Urinary bladder (tissue), 4 donors: ENCODE results near the gene MANBA. TPM values are rescaled to one million over a fixed set of nuclear protein-coding genes. Genes with fewer than 3 reads are reported as not detected.

Experiments
- DNase-seq: peaks from one replicate; pipeline ENCODE4 v3.0.0-alpha.2; 2015; ENCODE audit errors: extremely low spot score
- H3K27ac ChIP-seq: one replicate; pipeline ENCODE4 v1.5.1; 2013; ENCODE audit warnings: low read depth, mild to moderate bottlenecking, moderate library complexity
- H3K36me3 ChIP-seq: one replicate; pipeline ENCODE4 v1.6.1; 2013; ENCODE audit warnings: mild to moderate bottlenecking, moderate library complexity; ENCODE audit not compliant: insufficient read depth
- H3K4me1 ChIP-seq: one replicate; pipeline ENCODE4 v1.6.1; 2013; ENCODE audit warnings: mild to moderate bottlenecking, moderate library complexity; ENCODE audit not compliant: insufficient read depth
- H3K4me3 ChIP-seq: one replicate; pipeline ENCODE4 v1.5.1; 2013; ENCODE audit warnings: low read depth, low read length
- WGBS: extraction: QIAGEN DNeasy Blood & Tissue Kit; methylation state at CpG from one replicate; pipeline ENCODE4 v1.1.7; 2013; 5-methylcytosine and 5-hydroxymethylcytosine counted together
- polyA plus RNA-seq: library from polyadenylated mRNA; stranded (reverse); fragments of 200-250 nt; gene quantifications from one replicate; pipeline ENCODE4 v1.2.3, GENCODE V29; 2013
- total RNA-seq: library from RNA; depleted of rRNA; stranded (reverse); fragments of >200 nt; gene quantifications from one replicate; pipeline ENCODE4 v1.2.3, GENCODE V29; 2014
- donor health status: healthy with polysubstance abuse.
- donor health status: healthy.

The MANBA gene
- total and polyA plus RNA-seq, 2 donors, result 23.3 to 62.2 TPM

- no peaks in the 10 kb centered on the region for H3K36me3 ChIP-seq
- H3K4me1 ChIP-seq, result no peaks in the 10 kb centered on the region
- 60% methylated on average over 1 of the region's 1 CpG for WGBS
- no peak overlapping the region for H3K4me3 ChIP-seq
- no peak for DNase-seq
- no peak overlapping the region for H3K27ac ChIP-seq
These were observed 97.7 kb downstream of the MANBA start for GRCh38 chr4:102663073-102663472.

- 70% methylated on average over 5 of the region's 5 CpGs for WGBS
- H3K4me3 ChIP-seq, result no peak overlapping the region
- H3K27ac ChIP-seq, result no peak overlapping the region
- no peaks in the 10 kb centered on the region for H3K4me1 ChIP-seq
- DNase-seq, result no peak
- no peaks in the 10 kb centered on the region for H3K36me3 ChIP-seq
These were observed 103.6 kb downstream of the MANBA start for GRCh38 chr4:102657206-102657605.

- Histone ChIP-seq H3K4me3 (no peak overlapping the region), H3K27ac (no peak overlapping the region), H3K4me1 (no peaks in the 10 kb centered on the region), H3K36me3 (no peaks in the 10 kb centered on the region)
- WGBS, result 67% methylated on average over 1 of the region's 1 CpG
- no peak for DNase-seq
These were observed 113.7 kb downstream of the MANBA start for GRCh38 chr4:102647117-102647516.

GRCh38 chr4:102642631-102643298 lies 118.0 kb downstream of the MANBA start:
- no peak for DNase-seq
- H3K27ac ChIP-seq, result no peak overlapping the region
- 72% methylated on average over 5 of the region's 5 CpGs for WGBS
- H3K36me3 ChIP-seq, result peaks cover 2% of the 10 kb centered on the region
- no peaks in the 10 kb centered on the region for H3K4me1 ChIP-seq
- H3K4me3 ChIP-seq, result no peak overlapping the region

GRCh38 chr4:102641793-102642192 lies 119.0 kb downstream of the MANBA start:
- Histone ChIP-seq H3K4me1 (no peaks in the 10 kb centered on the region), H3K36me3 (peaks cover 2% of the 10 kb centered on the region), H3K4me3 (no peak overlapping the region), H3K27ac (no peak overlapping the region)
- DNase-seq, result no peak

GRCh38 chr4:102640669-102641068 lies 120.1 kb downstream of the MANBA start:
- Histone ChIP-seq H3K4me1 (no peaks in the 10 kb centered on the region), H3K4me3 (no peak overlapping the region), H3K36me3 (peaks cover 2% of the 10 kb centered on the region), H3K27ac (no peak overlapping the region)
- DNase-seq, result no peak
- WGBS, result 90% methylated on average over 4 of the region's 4 CpGs

- DNase-seq, result no peak
- Histone ChIP-seq H3K36me3 (peaks cover 2% of the 10 kb centered on the region), H3K4me1 (no peaks in the 10 kb centered on the region), H3K4me3 (no peak overlapping the region), H3K27ac (no peak overlapping the region)
- WGBS, result 91% methylated on average over 7 of the region's 7 CpGs
These were observed 121.2 kb downstream of the MANBA start for GRCh38 chr4:102639598-102639997.

- Histone ChIP-seq H3K36me3 (peaks cover 2% of the 10 kb centered on the region), H3K4me3 (no peak overlapping the region), H3K4me1 (no peaks in the 10 kb centered on the region), H3K27ac (no peak overlapping the region)
- DNase-seq, result no peak
- 59% methylated on average over 1 of the region's 1 CpG for WGBS
These were observed 122.1 kb downstream of the MANBA start for GRCh38 chr4:102638621-102639020.

GRCh38 chr4:102637391-102637790 lies 123.4 kb downstream of the MANBA start:
- peaks cover 2% of the 10 kb centered on the region for H3K36me3 ChIP-seq
- DNase-seq, result no peak
- WGBS, result 75% methylated on average over 3 of the region's 3 CpGs
- no peak overlapping the region for H3K4me3 ChIP-seq
- no peak overlapping the region for H3K27ac ChIP-seq
- no peaks in the 10 kb centered on the region for H3K4me1 ChIP-seq

GRCh38 chr4:102633100-102633499 lies 127.7 kb downstream of the MANBA start:
- no peak overlapping the region for H3K27ac ChIP-seq
- H3K36me3 ChIP-seq, result no peaks in the 10 kb centered on the region
- no peak for DNase-seq
- WGBS, result 76% methylated on average over 6 of the region's 6 CpGs
- H3K4me3 ChIP-seq, result no peak overlapping the region
- H3K4me1 ChIP-seq, result no peaks in the 10 kb centered on the region

GRCh38 chr4:102632241-102633065 lies 128.3 kb downstream of the MANBA start:
- no peaks in the 10 kb centered on the region for H3K36me3 ChIP-seq
- WGBS, result 57% methylated on average over 6 of the region's 6 CpGs
- H3K4me1 ChIP-seq, result no peaks in the 10 kb centered on the region
- no peak overlapping the region for H3K4me3 ChIP-seq
- H3K27ac ChIP-seq, result no peak overlapping the region
- no peak for DNase-seq

- H3K27ac ChIP-seq, result no peak overlapping the region
- 79% methylated on average over 7 of the region's 7 CpGs for WGBS
- no peak for DNase-seq
- no peak overlapping the region for H3K4me3 ChIP-seq
- no peaks in the 10 kb centered on the region for H3K4me1 ChIP-seq
- H3K36me3 ChIP-seq, result no peaks in the 10 kb centered on the region
These were observed 129.2 kb downstream of the MANBA start for GRCh38 chr4:102631616-102632015.

GRCh38 chr4:102629673-102630072 lies 131.1 kb downstream of the MANBA start:
- Histone ChIP-seq H3K4me3 (no peak overlapping the region), H3K36me3 (no peaks in the 10 kb centered on the region), H3K27ac (no peak overlapping the region), H3K4me1 (no peaks in the 10 kb centered on the region)
- 82% methylated on average over 13 of the region's 13 CpGs for WGBS
- no peak for DNase-seq

- WGBS, result 47% methylated on average over 3 of the region's 3 CpGs
- Histone ChIP-seq H3K4me3 (no peak overlapping the region), H3K36me3 (no peaks in the 10 kb centered on the region), H3K4me1 (no peaks in the 10 kb centered on the region), H3K27ac (no peak overlapping the region)
- DNase-seq, result no peak
These were observed 132.8 kb downstream of the MANBA start for GRCh38 chr4:102627831-102628523.
